HEK293T (cell line): ENCODE results near the gene KCNT1.

Experiments used
- CTCF ChIA-PET: fragments of 350-600 bp; formaldehyde crosslinking; extraction: SDS; loops from one replicate; lab custom pipeline; 2021; ENCODE audit warnings: antibody characterized with exemption, inconsistent platforms; lab: Yijun Ruan, JAX
- POLR2A ChIA-PET: fragments of 350-600 bp; formaldehyde crosslinking; extraction: SDS; loops from one replicate; lab custom pipeline; 2020; ENCODE audit warnings: antibody characterized with exemption, inconsistent platforms; lab: Yijun Ruan, JAX
- DNase-seq: peaks from one replicate; pipeline ENCODE4 v3.0.0; 2012; ENCODE audit warnings: mixed read lengths; ENCODE audit errors: extremely low spot score
- ARNT ChIP-seq: fragments of 450-650 bp; IDR thresholded peaks from 2 replicates; pipeline ENCODE4 v1.6.1; 2017; ENCODE audit warnings: mild to moderate bottlenecking
- BHLHE40 ChIP-seq: fragments of 450-650 bp; IDR thresholded peaks from 2 replicates; pipeline ENCODE4 v1.6.1; 2016; ENCODE audit warnings: mild to moderate bottlenecking, moderate library complexity, borderline replicate concordance
- CTBP1 ChIP-seq: fragments of 450-650 bp; IDR thresholded peaks from 2 replicates; pipeline ENCODE4 v1.6.1; 2016; ENCODE audit warnings: borderline replicate concordance
- ELF4 ChIP-seq: fragments of 450-650 bp; IDR thresholded peaks from 2 replicates; pipeline ENCODE4 v1.6.1; 2017; ENCODE audit warnings: antibody characterized with exemption
- FOXA1 ChIP-seq: fragments of 450-650 bp; IDR thresholded peaks from 2 replicates; pipeline ENCODE4 v1.6.1; 2016; ENCODE audit warnings: mild to moderate bottlenecking
- FOXK2 ChIP-seq: fragments of 450-650 bp; IDR thresholded peaks from 2 replicates; pipeline ENCODE4 v1.6.1; 2016; ENCODE audit warnings: mild to moderate bottlenecking
- FOXM1 ChIP-seq: fragments of 450-650 bp; IDR thresholded peaks from 2 replicates; pipeline ENCODE4 v1.6.1; 2017; ENCODE audit warnings: mild to moderate bottlenecking, borderline replicate concordance
- HDGF ChIP-seq: fragments of 450-650 bp; IDR thresholded peaks from 2 replicates; pipeline ENCODE4 v1.6.1; 2017; ENCODE audit warnings: antibody characterized with exemption, borderline replicate concordance
- L3MBTL2 ChIP-seq: fragments of 450-650 bp; conservative IDR thresholded peaks from 2 replicates; pipeline ENCODE4 v1.6.1; 2016; ENCODE audit warnings: mild to moderate bottlenecking
- LEF1 ChIP-seq: fragments of 450-650 bp; IDR thresholded peaks from 2 replicates; pipeline ENCODE4 v1.6.1; 2017; ENCODE audit warnings: mild to moderate bottlenecking, borderline replicate concordance
- NFRKB ChIP-seq: fragments of 450-650 bp; IDR thresholded peaks from 2 replicates; pipeline ENCODE4 v1.6.1; 2016; ENCODE audit warnings: mild to moderate bottlenecking, moderate library complexity
- PKNOX1 ChIP-seq: fragments of 450-650 bp; IDR thresholded peaks from 2 replicates; pipeline ENCODE4 v1.6.1; 2016
- SP1 ChIP-seq: fragments of 450-650 bp; IDR thresholded peaks from 2 replicates; pipeline ENCODE4 v1.6.1; 2017
- SUZ12 ChIP-seq: fragments of 450-650 bp; IDR thresholded peaks from 2 replicates; pipeline ENCODE4 v1.6.1; 2016; ENCODE audit warnings: mild to moderate bottlenecking
- TARDBP ChIP-seq: fragments of 450-650 bp; IDR thresholded peaks from 2 replicates; pipeline ENCODE4 v1.6.1; 2016
- ZNF384 ChIP-seq: fragments of 450-650 bp; IDR thresholded peaks from 2 replicates; pipeline ENCODE4 v1.6.1; 2016

Gene KCNT1

GRCh38 chr9:135774239-135774747 is 72.3 kb downstream of the KCNT1 start:
- TF ChIP-seq CTBP1: no peak
- TF ChIP-seq TARDBP: 0 out of 2 replicates have a peak, but pooled peaks have one; percentile 9
- CTCF ChIA-PET: no interaction called here
- DNase-seq: no peak
- POLR2A ChIA-PET: no interaction called here

GRCh38 chr9:135774794-135775525 is 73.0 kb downstream of the KCNT1 start:
- TF ChIP-seq FOXA1 (no peak), TARDBP (no peak), HDGF (no peak), L3MBTL2 (no peak)
- POLR2A ChIA-PET: no interaction called here
- CTCF ChIA-PET: no interaction called here
- no peak for DNase-seq

GRCh38 chr9:135775911-135776310 is 73.9 kb downstream of the KCNT1 start:
- no peak for TF ChIP-seq ZNF384
- TF ChIP-seq LEF1: no peak
- no peak for TF ChIP-seq BHLHE40
- TF ChIP-seq ARNT: no peak
- TF ChIP-seq ELF4: no peak
- no peak for TF ChIP-seq L3MBTL2
- no peak for TF ChIP-seq CTBP1
- TF ChIP-seq HDGF: no peak
- no peak for TF ChIP-seq FOXA1
- no peak for TF ChIP-seq FOXK2
- no peak for TF ChIP-seq TARDBP
- no peak for TF ChIP-seq FOXM1
- TF ChIP-seq NFRKB: no peak
- TF ChIP-seq SP1: no peak
- TF ChIP-seq PKNOX1: no peak
- TF ChIP-seq SUZ12: no peak
- POLR2A ChIA-PET: no interaction called here

GRCh38 chr9:135776893-135777622 is 75.1 kb downstream of the KCNT1 start:
- no peak for DNase-seq
- ChIA-PET POLR2A (no interaction called here), CTCF (interaction anchor here (0.5 kb wide), 1 partner anchor 361 kb away, joined by 3 read pairs; no protein-coding TSS in a partner anchor)
- TF ChIP-seq FOXK2 (no peak), ARNT (no peak), SUZ12 (no peak), LEF1 (no peak), L3MBTL2 (no peak), ZNF384 (no peak), ELF4 (no peak), PKNOX1 (no peak), BHLHE40 (no peak)

More at GRCh38 chr9:135775911-135776310, 73.9 kb downstream of the KCNT1 start:
- CTCF ChIA-PET: no interaction called here
- DNase-seq: no peak

- CTCF ChIA-PET: no interaction called here
- POLR2A ChIA-PET: no interaction called here
- no peak for TF ChIP-seq ZNF384
- TF ChIP-seq L3MBTL2: no peak
- TF ChIP-seq ELF4: no peak
- TF ChIP-seq HDGF: no peak
- no peak for TF ChIP-seq PKNOX1
- no peak for TF ChIP-seq FOXM1
- TF ChIP-seq SUZ12: no peak
- TF ChIP-seq CTBP1: no peak
- DNase-seq: no peak
Measured at GRCh38 chr9:135777623-135778177, 75.7 kb downstream of the KCNT1 start.

- TF ChIP-seq ZNF384: no peak
- CTCF ChIA-PET: no interaction called here
- POLR2A ChIA-PET: no interaction called here
- no peak for DNase-seq
Measured at GRCh38 chr9:135778421-135778820, 76.4 kb downstream of the KCNT1 start.

- TF ChIP-seq CTBP1: no peak
- no peak for TF ChIP-seq SP1
- no peak for TF ChIP-seq ARNT
- no peak for TF ChIP-seq BHLHE40
- no peak for TF ChIP-seq LEF1
- no peak for TF ChIP-seq FOXA1
- TF ChIP-seq L3MBTL2: no peak
- TF ChIP-seq NFRKB: no peak
- no peak for TF ChIP-seq ELF4
- no peak for TF ChIP-seq FOXK2
- no peak for TF ChIP-seq PKNOX1
- no peak for TF ChIP-seq TARDBP
- no peak for TF ChIP-seq FOXM1
- POLR2A ChIA-PET: no interaction called here
- DNase-seq: no peak
- CTCF ChIA-PET: no interaction called here
Measured at GRCh38 chr9:135779571-135779970, 77.6 kb downstream of the KCNT1 start.
